GM10248 (cell line): Measurements from ENCODE around the gene ANXA5.

Experiments used
- CTCF ChIA-PET: fragments of 300-600 bp; sonication (Branson Sonifier 250); formaldehyde crosslinking; extraction: SDS; loops from one replicate; lab custom pipeline; 2021; ENCODE audit warnings: antibody characterized with exemption; lab: Yijun Ruan, JAX
- POLR2A ChIA-PET: fragments of 350-650 bp; sonication (Branson Sonifier 250); formaldehyde crosslinking; extraction: SDS; loops from one replicate; lab custom pipeline; 2020; ENCODE audit warnings: antibody characterized with exemption; lab: Yijun Ruan, JAX
- DNase-seq: peaks from one replicate; pipeline ENCODE4 v3.0.0; 2012; ENCODE audit errors: extremely low spot score
- CTCF ChIP-seq: IDR thresholded peaks from 2 replicates; pipeline ENCODE4 v1.5.1; 2012; ENCODE audit warnings: mild to moderate bottlenecking, low read depth; ENCODE audit errors: extremely low read depth, missing control alignments, control extremely low read depth

The ANXA5 gene

DNA sequence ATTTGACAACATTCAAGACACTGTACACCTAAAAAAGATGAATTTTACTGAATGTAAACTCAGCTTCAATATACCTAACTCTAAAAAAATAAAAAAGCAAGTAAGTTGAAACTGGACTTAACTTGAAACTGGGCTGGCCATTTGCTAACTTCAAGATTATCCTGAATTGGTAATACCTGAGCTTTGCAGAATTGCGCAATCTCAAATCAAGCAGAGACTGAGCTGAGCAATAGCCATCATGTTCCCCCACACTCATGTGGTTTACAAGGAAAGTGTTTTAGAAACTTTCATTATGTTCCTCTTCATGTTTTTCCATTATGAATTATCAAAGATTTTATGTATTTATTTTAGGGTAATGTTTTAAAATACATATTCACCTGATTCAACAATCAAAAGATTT, 38.7 kb downstream of the ANXA5 start:
- CTCF ChIA-PET: interaction anchor here (0.8 to 7.4 kb wide), 4 partner anchors 9 to 287 kb away, joined by 3 to 42 read pairs (median 4); no protein-coding TSS in a partner anchor
- no peak for DNase-seq
- TF ChIP-seq CTCF: no peak
- POLR2A ChIA-PET: no interaction called here

- peak; percentile 13 for DNase-seq
- ChIA-PET CTCF (interaction anchor here (0.7 to 7.4 kb wide), 8 partner anchors 11 to 286 kb away, joined by 3 to 42 read pairs (median 4); no protein-coding TSS in a partner anchor), POLR2A (no interaction called here)
- peak; percentile 47 for TF ChIP-seq CTCF
Measured at GRCh38 chr4:121656269-121656641, 40.5 kb downstream of the ANXA5 start.

DNA sequence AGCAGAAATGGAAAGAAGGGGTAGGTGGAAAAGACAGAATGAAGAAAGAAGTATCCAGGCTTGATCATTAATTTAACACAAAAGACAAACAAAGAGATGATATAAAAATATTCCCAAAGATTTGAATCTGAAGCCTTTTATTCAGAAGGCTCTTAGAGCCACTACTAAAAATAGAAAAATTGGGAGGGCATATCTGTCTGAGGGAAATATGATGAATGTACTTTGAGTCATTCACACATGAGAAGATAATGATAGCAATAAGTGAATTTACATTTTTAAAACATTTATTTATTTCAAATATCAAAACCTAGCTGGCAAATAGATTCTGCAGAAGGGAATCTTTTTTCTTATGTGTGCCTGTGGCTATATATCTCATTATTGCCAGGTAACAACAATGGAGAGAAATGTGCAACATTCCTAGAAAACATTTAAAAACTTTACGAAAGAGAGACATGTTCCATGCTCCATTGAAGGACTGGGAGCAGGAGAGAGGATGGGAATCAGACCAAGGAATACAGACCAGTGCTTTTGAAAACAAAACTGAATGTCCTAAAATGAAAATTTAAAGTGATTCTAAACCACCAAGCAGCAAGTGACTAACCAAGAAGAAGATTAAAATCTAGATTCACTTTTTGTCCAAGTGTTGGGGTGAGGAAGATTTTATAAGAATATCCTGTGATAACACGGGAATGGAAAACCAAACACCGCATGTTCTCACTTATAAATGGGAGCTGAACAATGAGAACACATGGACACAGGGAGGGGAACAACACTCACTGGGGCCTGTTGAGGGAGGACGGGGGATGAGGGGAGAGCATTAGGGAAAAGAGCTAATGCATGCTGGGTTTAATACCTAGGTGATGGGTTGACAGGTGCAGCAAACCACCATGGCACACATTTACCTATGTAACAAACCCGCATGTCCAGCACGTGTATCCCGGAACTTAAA, 41.2 kb downstream of the ANXA5 start:
- no peak for DNase-seq
- ChIA-PET POLR2A (no interaction called here), CTCF (interaction anchor here (1.0 to 7.4 kb wide), 6 partner anchors 12 to 285 kb away, joined by 3 to 42 read pairs (median 4); no protein-coding TSS in a partner anchor)
- TF ChIP-seq CTCF: no peak

- CTCF ChIA-PET: interaction anchor here (1.0 to 7.4 kb wide), 5 partner anchors 9 to 284 kb away, joined by 3 to 42 read pairs (median 5); no protein-coding TSS in a partner anchor
- POLR2A ChIA-PET: no interaction called here
Measured at GRCh38 chr4:121654738-121655137, 42.0 kb downstream of the ANXA5 start.

GRCh38 chr4:121653986-121654385, 42.8 kb downstream of the ANXA5 start:
- TF ChIP-seq CTCF: no peak
- no peak for DNase-seq
- CTCF ChIA-PET: interaction anchor here (0.8 to 7.4 kb wide), 6 partner anchors 10 to 347 kb away, joined by 3 to 42 read pairs (median 6); no protein-coding TSS in a partner anchor
- POLR2A ChIA-PET: no interaction called here

More at GRCh38 chr4:121654738-121655137, 42.0 kb downstream of the ANXA5 start:
- TF ChIP-seq CTCF: no peak
- peak; percentile 25 for DNase-seq

DNA sequence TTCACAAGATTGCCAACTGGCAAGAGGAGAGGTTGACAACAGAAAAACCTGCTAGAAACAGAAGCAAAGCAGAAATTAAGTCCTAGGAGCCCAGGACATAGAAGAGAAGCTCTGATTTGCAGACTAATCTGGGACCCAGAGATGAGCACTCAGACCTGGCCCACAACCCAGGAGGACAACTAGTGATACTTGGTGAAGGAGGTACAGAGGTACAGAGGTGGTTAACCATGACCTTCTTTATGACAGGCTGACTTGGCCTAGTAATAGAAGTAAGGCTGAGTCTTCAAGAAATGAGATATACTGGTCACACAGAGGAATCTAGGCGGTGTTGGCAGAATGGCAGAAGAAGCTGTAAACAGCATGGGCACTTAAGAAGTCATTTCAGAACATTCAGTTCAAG, 43.6 kb downstream of the ANXA5 start:
- no peak for TF ChIP-seq CTCF
- CTCF ChIA-PET: interaction anchor here (0.8 to 7.4 kb wide), 6 partner anchors 11 to 346 kb away, joined by 3 to 42 read pairs (median 6); no protein-coding TSS in a partner anchor
- POLR2A ChIA-PET: no interaction called here
- DNase-seq: no peak
